MCF 10A (cell line): Measurements from ENCODE around the gene BEND4. TPM values are rescaled to one million over a fixed set of nuclear protein-coding genes. Genes with fewer than 3 reads are reported as not detected.
"Not testable (repeated sequence)": the region's sequence is repeated elsewhere in the genome, so short reads cannot be mapped to it uniquely, and the experiment has no call there.

Experiments used
- BruUV-seq: library from RNA; stranded (reverse); fragments of 400-500 nt; replicated peaks from 2 replicates; lab custom pipeline; 2021; lab: Mats Ljungman, UMichigan
- CTCF ChIA-PET: fragments of 300-600 bp; sonication (Branson Sonifier 250); formaldehyde crosslinking; extraction: SDS; loops from one replicate; lab custom pipeline; 2021; ENCODE audit warnings: antibody characterized with exemption, inconsistent platforms; lab: Yijun Ruan, JAX
- POLR2A ChIA-PET: fragments of 300-600, 350-650 bp; sonication (Branson Sonifier 250); formaldehyde crosslinking; extraction: SDS; loops from one replicate; lab custom pipeline; 2020; ENCODE audit warnings: antibody characterized with exemption, inconsistent platforms; lab: Yijun Ruan, JAX
- DNase-seq: peaks from one replicate; pipeline ENCODE4 v3.0.0-alpha.2; 2018; ENCODE audit not compliant: unreplicated experiment
- H3K27ac Mint-ChIP-seq: one replicate; pipeline ENCODE4 v1.8.0; 2022; ENCODE audit warnings: mild to moderate bottlenecking, low read depth, mixed read lengths; ENCODE audit not compliant: unreplicated experiment
- H3K27me3 Mint-ChIP-seq: one replicate; pipeline ENCODE4 v1.8.0; 2022; ENCODE audit warnings: mixed read lengths; ENCODE audit not compliant: insufficient read depth, unreplicated experiment
- H3K36me3 Mint-ChIP-seq: one replicate; pipeline ENCODE4 v1.8.0; 2022; ENCODE audit warnings: mild to moderate bottlenecking, moderate library complexity, mixed read lengths; ENCODE audit not compliant: insufficient read depth, unreplicated experiment
- H3K4me1 Mint-ChIP-seq: one replicate; pipeline ENCODE4 v1.8.0; 2022; ENCODE audit warnings: mixed read lengths; ENCODE audit not compliant: insufficient read depth, unreplicated experiment
- H3K4me3 Mint-ChIP-seq: one replicate; pipeline ENCODE4 v1.8.0; 2022; ENCODE audit warnings: mild to moderate bottlenecking, moderate library complexity, mixed read lengths; ENCODE audit not compliant: unreplicated experiment
- H3K9me3 Mint-ChIP-seq: one replicate; pipeline ENCODE4 v1.8.0; 2022; ENCODE audit warnings: mixed read lengths; ENCODE audit not compliant: unreplicated experiment
- intact Hi-C: fragments of 100-400 bp; cut with micrococcal nuclease; formaldehyde crosslinking; loops from 2 replicates; pipeline ENCODE4 v1.14.1; 2022
- total RNA-seq: library from RNA; stranded (reverse); gene quantifications from 2 replicates; pipeline ENCODE4 v1.2.3, GENCODE V29; 2022
- TF ChIP-seq, protein P1 (sequence below): fragments of 200-600 bp; IDR thresholded peaks from one replicate; pipeline ENCODE4 v1.8.0; 2022; ENCODE audit warnings: antibody characterized with exemption, mild to moderate bottlenecking; ENCODE audit not compliant: unreplicated experiment

BEND4 gene
- total RNA-seq, 1 experiment from 2014 or later = not detected

DNA sequence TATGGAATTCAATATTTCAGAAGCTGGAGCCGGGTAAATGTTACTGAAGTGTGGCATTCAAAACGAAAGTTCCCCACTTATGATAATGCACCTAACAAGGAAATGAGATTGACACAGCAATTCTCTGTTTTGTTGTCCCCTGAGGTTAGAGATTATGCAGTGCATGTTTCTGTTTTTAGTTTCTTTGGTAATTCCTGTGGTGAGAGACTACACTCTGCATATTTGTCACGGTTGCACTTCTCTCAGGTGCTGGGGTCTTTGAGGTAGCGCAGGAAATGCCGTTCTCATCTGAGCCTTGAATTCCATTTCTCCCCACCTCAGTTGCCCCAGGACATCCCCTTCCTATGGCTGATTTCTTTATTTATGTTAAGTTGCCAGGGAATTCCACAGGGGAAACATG is 15.3 kb upstream of the BEND4 start:
- ChIA-PET POLR2A (interaction anchor here (0.8 kb wide), 1 partner anchor 791 kb away, joined by 3 read pairs; no protein-coding TSS in a partner anchor), CTCF (no interaction called here)
- Mint-ChIP-seq H3K9me3 (peaks cover 8% of the 10 kb centered on the region), H3K4me3 (no peak overlapping the region), H3K27ac (no peak overlapping the region), H3K27me3 (no peaks in the 10 kb centered on the region), H3K36me3 (no peaks in the 10 kb centered on the region), H3K4me1 (no peaks in the 10 kb centered on the region)
- TF ChIP-seq, protein P1, sequence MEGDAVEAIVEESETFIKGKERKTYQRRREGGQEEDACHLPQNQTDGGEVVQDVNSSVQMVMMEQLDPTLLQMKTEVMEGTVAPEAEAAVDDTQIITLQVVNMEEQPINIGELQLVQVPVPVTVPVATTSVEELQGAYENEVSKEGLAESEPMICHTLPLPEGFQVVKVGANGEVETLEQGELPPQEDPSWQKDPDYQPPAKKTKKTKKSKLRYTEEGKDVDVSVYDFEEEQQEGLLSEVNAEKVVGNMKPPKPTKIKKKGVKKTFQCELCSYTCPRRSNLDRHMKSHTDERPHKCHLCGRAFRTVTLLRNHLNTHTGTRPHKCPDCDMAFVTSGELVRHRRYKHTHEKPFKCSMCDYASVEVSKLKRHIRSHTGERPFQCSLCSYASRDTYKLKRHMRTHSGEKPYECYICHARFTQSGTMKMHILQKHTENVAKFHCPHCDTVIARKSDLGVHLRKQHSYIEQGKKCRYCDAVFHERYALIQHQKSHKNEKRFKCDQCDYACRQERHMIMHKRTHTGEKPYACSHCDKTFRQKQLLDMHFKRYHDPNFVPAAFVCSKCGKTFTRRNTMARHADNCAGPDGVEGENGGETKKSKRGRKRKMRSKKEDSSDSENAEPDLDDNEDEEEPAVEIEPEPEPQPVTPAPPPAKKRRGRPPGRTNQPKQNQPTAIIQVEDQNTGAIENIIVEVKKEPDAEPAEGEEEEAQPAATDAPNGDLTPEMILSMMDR = no peak
- no TSS peak for BruUV-seq
- intact Hi-C loops = no loop called here
- DNase-seq = no peak

DNA sequence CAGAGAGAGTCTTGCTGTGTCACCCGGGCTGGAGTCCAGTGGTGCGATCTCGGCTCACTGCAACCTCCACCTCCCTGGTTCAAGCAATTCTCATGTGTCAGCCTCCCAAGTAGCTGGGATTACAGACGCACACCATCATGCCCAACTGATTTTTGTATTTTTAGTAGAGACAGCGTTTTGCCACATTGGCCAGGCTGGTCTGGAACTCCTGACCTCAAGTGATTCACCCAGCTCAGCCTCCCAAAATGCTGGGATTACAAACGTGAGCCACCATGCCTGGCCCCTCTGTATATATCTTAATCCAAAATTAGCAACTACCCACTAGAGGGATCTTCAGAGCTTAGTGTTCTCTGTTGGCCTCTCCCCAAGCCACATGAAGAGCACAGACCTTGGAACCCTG is 13.7 kb upstream of the BEND4 start:
- H3K9me3 Mint-ChIP-seq, BruUV-seq, H3K4me1 Mint-ChIP-seq, intact Hi-C loops, H3K36me3 Mint-ChIP-seq, DNase-seq, H3K27me3 Mint-ChIP-seq, POLR2A ChIA-PET, CTCF ChIA-PET, H3K4me3 Mint-ChIP-seq, H3K27ac Mint-ChIP-seq: not testable (repeated sequence)

DNA sequence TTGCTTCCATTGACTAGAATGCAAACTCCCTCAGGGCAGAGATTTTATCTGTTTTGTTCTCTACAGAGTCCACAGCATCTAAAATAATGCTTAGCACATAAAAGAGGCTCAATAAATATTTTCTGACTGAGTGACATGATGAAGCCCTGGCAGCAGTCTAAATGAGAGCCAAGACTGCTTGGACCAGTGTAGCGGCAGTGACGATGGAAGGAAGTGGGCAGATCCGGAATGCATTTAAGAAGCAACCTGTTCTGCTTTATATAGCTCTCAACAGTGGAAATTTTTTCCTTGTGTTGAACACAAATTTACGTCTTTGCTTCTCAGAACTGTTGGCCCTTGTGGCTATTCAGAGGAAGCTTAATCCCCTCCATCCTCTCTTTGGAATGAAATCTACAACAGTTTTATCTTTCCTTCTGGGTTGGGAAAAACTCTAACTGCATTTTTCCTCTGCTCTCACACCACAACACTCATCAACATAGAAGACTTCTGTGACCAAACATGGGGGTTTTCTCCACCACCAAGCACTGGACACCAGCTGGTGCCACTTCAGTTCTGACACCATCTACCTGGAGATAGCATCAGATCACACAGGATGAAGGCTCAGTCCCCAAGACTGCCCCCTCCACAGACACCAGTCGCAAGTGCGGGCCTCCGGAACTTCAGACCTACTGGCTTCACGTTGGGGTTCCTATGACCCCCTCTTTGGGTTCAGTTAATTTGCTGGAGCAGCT is 7.0 kb upstream of the BEND4 start:
- CTCF ChIA-PET = no interaction called here

DNA sequence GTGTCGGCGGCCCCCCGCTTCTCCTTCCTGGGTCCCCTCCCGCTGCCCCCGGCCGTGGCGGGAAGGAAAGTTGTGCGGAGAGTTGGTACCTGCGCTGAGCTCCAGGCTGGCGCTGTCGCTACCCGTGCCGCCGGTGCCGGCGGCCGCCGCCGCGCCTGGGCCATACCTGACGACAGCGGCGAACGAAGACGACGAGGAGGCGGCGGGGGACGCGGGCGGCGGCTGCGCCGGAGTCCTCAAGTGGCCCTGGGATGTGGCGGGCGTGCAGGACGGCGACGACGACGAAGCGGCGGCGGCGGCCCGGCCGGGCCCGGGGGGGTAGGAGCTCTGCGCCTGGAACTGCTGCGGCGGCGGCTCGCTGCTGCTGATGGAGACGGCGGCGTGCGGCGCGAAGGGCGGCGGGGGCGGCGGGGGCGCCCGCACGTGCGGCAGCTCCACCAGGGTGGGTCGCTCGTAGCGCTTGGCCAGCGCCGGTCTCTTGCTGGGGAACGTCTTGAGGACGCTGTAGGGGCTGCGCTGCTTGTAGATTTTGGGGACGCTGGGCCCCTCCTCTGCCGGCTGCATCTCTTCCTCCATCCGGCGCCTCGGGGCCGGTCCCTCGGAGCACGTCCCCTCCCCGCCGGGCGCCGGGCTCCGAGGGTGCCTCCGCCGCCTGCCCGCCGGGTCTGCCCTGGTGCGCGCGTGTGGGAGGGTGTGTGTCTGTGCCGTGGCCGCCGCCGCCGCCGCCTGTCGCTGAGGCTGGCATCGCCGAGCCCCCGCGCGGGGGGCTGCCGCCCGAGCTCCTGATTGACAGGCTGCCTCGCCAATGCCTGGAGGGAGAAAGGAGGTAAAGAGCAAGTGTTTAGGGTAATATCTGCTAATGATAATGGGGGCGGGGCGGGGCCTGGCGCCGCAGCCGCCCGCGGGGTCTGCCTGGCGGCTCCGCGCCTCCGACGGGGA is 618 bp downstream of the BEND4 start:
- TF ChIP-seq, protein P1 = no peak
- Mint-ChIP-seq H3K27ac (no peak overlapping the region), H3K36me3 (peaks cover 6% of the 10 kb centered on the region), H3K27me3 (peaks cover 39% of the 10 kb centered on the region), H3K4me3 (no peak overlapping the region), H3K9me3 (peaks cover 8% of the 10 kb centered on the region), H3K4me1 (peaks cover 11% of the 10 kb centered on the region)
- ChIA-PET CTCF (no interaction called here), POLR2A (no interaction called here)
- no TSS peak for BruUV-seq
- intact Hi-C loops = no loop called here
- no peak for DNase-seq

More for the DNA sequence above, 7.0 kb upstream of the BEND4 start:
- TF ChIP-seq, protein P1 = no peak
- no peak overlapping the region for H3K27ac Mint-ChIP-seq
- H3K36me3 Mint-ChIP-seq = no peaks in the 10 kb centered on the region
- POLR2A ChIA-PET = interaction anchor here (1.0 kb wide), 1 partner anchor 11 kb away, joined by 3 read pairs; no protein-coding TSS in a partner anchor
- no peaks in the 10 kb centered on the region for H3K4me1 Mint-ChIP-seq
- BruUV-seq = no TSS peak
- intact Hi-C loops = no loop called here
- H3K27me3 Mint-ChIP-seq = no peaks in the 10 kb centered on the region
- no peak overlapping the region for H3K4me3 Mint-ChIP-seq
- H3K9me3 Mint-ChIP-seq = peaks cover 8% of the 10 kb centered on the region
- no peak for DNase-seq
